Stomach (tissue), 4 donors: ENCODE data around the gene STAT5A.

Experiments
- POLR2AphosphoS5 ChIP-seq, 3 donors: sonication (generic); formaldehyde crosslinking; IDR thresholded peaks; one replicate each; pipeline ENCODE4 v1.6.1; 2016; ENCODE audit warnings: antibody characterized with exemption in 3 of 3
- TF ChIP-seq, protein P1 (sequence below), 7 experiments: fragments of 450-650 bp in 4 of 7; fragments of 200-600 bp in 3 of 7; sonication (generic) in 3 of 7; IDR thresholded peaks; one replicate each; pipeline ENCODE4 v1.5.1; 2016 to 2019; ENCODE audit warnings: antibody characterized with exemption in 7 of 7, control low read depth in 2 of 7, mild to moderate bottlenecking in 1 of 7

- TF ChIP-seq POLR2AphosphoS5 (IDR thresholded peaks at IDR 0.05): no peak
- TF ChIP-seq, protein P1, sequence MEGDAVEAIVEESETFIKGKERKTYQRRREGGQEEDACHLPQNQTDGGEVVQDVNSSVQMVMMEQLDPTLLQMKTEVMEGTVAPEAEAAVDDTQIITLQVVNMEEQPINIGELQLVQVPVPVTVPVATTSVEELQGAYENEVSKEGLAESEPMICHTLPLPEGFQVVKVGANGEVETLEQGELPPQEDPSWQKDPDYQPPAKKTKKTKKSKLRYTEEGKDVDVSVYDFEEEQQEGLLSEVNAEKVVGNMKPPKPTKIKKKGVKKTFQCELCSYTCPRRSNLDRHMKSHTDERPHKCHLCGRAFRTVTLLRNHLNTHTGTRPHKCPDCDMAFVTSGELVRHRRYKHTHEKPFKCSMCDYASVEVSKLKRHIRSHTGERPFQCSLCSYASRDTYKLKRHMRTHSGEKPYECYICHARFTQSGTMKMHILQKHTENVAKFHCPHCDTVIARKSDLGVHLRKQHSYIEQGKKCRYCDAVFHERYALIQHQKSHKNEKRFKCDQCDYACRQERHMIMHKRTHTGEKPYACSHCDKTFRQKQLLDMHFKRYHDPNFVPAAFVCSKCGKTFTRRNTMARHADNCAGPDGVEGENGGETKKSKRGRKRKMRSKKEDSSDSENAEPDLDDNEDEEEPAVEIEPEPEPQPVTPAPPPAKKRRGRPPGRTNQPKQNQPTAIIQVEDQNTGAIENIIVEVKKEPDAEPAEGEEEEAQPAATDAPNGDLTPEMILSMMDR (IDR thresholded peaks at IDR 0.05): no peak
Measured at GRCh38 chr17:42303694-42304093, 15.4 kb downstream of the STAT5A start.
